CD4-positive, alpha-beta T cell treated with Interleukin-15 for 4 hours (primary cell): Measurements from ENCODE around the gene ANKRD6.

Source experiments
- DNase-seq: peaks from one replicate; pipeline ENCODE4 v3.0.0-alpha.2; 2020; ENCODE audit warnings: low spot score

The ANKRD6 gene

DNA sequence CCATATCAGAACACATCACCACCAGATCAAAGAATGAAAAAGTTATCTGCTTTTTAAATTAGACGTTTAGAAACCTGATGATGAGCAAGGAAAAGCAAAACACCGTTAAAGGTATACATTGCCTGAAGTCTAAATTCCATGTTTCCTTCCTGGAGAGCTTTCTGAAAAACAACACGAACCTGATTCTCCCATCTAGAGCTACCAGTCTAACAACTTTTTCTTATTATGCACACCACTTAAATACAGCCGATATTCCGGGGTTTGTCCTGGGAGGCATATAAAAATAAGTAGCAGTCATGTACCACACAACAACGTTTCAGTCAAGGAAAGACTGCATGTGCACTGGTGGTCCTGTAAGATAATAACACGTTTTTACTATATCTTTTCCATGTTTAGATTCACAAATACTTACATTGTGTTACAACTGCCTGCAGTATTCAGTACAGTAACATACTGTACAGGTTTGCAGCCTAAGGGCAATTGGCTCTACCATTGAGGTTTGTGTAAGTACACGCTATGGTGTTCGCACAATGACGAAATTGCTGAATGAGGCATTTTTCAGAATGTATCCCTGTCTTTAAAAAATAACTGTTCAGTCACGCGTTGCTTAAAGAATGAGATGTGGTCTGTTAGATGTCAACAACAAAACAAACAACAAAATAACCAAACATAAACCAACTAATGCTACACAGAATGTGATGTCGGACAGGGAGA, 224.7 kb downstream of the ANKRD6 start:
- no peak for DNase-seq

DNA sequence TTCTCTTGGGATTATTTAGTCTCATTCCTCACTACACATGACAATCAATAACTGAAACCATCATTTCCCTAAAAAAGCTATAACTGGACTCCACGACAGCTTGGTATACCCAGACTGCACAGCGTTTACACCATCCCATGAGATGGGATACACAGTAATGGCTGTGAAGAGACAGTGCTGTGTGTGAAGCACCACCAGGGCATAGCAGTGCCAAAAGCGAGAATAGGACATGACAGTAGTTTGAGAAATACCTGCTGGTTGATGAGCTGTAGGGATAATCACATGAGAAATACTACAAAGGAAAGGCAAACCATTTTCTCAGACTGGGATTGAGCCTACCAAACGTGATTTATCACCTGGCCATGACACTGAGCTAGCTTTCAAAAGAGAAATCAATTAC, 228.0 kb downstream of the ANKRD6 start:
- no peak for DNase-seq

- DNase-seq = no peak
These were observed 228.6 kb downstream of the ANKRD6 start for GRCh38 chr6:89661559-89661958.

- DNase-seq = no peak
These were observed 229.8 kb downstream of the ANKRD6 start for GRCh38 chr6:89662659-89663223.

DNA sequence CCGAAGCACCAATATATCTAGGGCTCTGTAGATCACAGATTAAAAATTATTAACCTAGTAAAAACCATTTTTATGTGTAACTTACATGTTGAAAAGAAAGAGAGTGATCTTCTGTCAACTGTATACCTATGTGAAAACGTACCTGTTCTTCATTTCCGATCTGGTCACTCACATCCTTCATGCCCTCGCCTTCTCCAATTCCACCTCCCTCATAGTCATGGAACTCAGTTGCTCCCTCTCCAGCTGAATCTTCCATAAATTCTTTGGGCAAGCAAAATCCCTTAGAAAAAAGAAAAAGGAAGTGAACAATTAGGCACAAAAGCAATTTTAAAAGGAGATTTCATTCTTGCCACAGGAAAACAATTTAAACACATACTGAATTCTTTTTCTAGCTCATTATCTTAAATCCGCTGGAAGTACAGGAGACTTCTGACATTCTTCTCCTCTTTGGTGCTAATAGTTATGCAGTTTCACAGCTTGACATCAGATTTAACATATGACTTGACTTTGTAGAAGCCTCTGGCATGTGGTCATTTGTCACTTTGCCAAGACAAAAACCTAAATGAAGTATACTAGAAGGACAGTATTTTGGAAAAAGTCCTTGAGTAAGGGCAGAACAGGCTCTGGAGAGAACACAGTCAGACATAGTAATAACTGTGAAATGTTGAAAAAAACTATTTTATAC, 235.1 kb downstream of the ANKRD6 start:
- DNase-seq = no peak

GRCh38 chr6:89669002-89669401, 236.1 kb downstream of the ANKRD6 start:
- DNase-seq = no peak

DNA sequence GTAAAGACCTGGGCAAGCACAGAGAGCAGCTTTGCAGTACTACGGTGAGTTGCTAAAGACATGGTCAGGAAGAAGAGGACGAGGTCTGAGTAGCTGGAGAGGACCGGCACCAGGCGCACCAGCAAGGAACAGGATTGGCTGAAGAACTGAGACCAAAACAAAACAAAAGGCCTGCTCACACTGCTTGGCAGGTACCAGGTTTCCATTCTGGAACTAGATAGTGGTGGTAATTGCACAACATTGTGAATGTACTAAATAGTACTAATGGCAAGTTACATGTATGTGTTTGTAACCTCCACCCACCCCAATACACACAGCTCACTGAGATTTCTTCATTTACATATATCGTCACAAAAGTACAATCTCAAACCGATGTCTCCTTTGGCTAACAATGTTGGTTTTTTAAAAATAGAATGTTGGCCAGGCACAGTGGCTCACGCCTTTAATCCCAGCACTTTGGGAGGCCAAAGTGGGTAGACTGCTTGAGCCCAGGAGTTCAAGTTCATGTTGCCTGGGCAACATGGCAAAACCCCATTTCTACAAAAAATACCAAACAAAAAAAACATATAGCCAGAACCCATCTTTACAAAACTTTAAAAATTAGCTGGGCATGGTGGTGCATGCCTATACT, 238.1 kb downstream of the ANKRD6 start:
- no peak for DNase-seq

DNA sequence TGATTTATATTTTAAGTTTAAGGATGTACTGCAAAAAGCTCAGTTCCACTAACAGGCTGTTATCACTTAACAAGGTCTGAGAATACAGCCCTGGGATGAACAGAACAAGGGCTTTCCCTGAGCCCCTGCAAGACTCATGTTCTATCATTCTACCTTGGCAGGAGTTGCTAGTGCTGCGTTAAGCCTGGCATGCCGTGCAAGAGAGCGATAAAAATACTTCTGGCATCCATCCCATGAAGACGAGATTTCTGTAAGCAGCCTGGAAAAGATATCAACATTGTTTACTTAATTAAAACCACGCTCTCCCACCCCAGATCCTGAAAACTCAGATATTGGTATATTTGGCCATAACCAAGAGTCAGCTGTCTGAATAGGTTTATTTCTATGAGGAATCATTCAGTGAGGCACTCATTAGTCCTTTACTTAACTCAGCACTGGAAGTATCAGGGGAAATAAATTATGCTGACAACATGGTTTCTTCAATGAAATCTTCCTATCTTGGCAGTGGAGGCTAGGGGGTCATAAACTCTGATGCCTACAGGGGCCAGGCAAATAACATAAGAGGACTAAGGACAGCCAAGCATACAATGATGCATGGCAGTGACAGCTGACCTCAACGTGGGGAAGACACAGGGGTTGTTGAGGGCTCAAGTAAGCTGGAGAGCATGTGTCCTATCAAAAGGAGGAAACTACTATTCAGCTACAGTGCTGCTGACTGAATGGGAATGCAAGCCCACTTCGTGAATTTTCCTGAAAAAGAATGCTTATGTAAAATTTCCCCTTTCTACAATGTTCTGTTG, 243.2 kb downstream of the ANKRD6 start:
- no peak for DNase-seq

GRCh38 chr6:89678531-89678930, 245.6 kb downstream of the ANKRD6 start:
- DNase-seq = no peak

DNA sequence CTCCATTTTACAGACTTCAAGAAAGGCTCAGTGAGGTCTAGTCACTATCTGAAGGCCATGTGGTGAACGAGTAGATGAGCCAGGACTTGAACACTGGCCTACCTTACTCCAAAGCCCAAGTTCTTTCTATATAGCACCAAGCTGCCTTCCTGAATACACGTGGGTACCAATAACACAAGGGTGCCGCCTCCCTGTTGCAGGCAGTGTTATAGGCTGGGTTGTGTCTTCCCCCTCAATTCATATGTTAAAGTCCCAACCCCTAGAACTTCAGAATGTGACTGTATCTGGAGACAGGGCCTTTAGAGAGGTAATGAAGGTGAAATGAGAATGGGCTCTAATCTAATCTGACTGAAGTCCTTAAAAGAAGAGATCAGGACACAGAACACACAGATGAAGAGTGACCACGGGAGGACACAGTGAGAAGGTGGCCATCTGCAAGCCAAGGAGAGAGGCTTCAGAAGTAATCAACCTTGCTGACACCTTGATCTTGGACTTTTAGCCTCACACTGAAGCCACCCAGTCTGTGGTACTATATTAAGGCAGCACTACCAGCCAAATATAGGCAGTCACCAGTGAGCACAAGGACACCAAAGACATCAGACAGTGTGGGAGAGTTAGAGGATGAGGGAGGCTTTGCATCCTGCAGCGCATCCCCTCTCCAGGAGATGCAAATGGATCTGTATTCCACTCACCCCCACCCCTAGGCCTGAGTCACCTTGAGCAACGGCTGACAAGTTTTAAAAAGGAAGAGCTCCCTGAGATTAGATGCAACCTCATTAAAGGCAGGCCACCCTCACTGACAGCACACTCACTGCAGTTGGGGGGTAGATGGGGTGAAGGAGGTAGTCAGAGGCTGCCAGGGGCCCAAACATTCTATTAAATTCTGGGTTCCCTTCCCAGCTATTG, 246.5 kb downstream of the ANKRD6 start:
- no peak for DNase-seq

DNA sequence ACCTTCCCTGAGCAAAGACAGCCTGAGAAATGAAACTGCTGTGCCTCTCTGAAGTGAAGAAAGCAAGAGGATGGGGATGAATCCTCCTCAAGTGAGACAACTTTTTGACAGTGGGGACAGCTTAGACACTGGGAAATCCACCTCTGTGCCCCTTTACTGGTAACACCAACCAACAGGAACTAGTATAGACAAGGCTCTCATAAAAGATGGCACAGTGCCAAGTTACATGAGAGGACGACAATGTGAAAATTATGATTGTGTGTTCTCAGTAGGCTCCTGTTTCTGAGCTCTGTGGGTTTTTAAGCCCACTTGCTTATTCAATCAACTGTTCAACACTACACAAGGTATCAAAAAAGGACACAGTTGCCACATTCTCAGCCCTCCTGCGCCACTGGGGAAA, 247.2 kb downstream of the ANKRD6 start:
- no peak for DNase-seq

- no peak for DNase-seq
These were observed 247.6 kb downstream of the ANKRD6 start for GRCh38 chr6:89680551-89680950.

DNA sequence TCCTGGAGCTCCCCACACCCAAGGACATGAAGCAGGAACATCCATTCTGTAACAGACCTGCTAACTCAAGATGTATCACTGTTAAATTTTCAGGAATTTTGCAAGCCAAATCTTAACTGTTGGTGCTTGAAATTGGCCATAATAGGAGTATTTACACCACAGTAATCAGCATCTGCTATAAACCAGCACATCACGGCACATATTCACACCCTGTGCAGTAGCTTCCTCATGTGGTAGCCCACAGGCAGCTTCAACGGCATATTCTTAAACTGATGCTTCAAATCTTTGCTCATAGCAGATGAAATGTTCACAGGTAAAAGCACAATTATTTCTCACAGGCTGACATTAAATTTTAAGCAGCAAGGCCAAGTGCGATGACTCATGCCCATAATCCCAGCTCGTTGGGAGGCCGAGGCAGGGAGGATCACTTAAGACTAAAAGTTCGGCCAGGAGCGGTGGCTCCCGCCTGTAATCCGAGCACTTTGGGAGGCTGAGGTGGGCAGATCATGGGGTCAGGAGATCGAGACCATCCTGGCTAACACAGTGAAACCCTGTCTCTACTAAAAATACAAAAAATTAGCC, 249.1 kb downstream of the ANKRD6 start:
- no peak for DNase-seq

DNA sequence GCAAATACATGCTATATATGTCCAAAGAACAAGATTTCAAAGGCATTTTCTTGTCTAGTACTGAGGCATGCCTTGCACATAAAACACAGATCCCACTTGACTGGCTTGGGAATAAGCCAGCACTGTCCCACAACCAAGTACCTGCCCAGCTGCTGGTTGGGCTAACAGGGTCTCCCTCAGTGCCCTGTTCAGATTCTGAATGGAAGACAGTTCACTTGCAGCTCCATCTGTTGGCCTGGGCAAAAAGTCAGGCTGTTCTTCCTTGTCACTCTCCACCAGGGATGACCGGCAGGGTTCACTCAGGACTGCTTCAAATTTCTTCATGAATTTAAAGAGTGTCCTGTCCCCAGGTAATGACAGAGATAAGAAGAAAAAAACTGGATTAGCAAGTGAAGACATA, 250.0 kb downstream of the ANKRD6 start:
- DNase-seq = no peak
